Measurements from ENCODE around the gene GRAMD1B.
"Not testable (repeated sequence)": the region's sequence is repeated elsewhere in the genome, so short reads cannot be mapped to it uniquely, and the experiment has no call there.

GRAMD1B gene

DNA sequence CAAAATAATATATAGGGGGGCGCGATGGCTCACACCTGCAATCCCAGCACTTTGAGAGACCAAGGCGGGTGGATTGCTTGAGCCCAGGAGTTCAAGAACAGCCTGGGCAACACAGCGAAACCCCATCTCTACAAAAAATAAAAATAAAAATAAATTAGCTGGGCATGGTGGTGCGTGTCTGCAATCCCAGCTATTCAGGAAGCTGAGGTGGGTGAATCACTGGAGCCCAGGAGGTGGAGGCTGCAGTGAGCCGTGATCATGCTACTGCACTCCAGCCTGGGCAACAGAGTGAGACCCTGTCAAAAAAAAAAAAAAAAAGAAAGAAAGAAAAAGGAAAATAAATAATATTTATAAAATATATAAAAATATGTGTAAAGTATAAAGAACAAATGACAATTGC, 90.4 kb downstream of the GRAMD1B start:
- WGBS (ENCODE audit: insufficient coverage, insufficient read length) = no CpG with 5 or more reads among the region's 6 CpGs
- H3K27ac ChIP-seq (ENCODE audit: low read length); H3K36me3 ChIP-seq (ENCODE audit: control insufficient read depth, insufficient read depth, low read length); H3K9me3 ChIP-seq (ENCODE audit: control insufficient read depth, insufficient read depth, low read length); H3K4me3 ChIP-seq (ENCODE audit: low read length); H3K27me3 ChIP-seq (ENCODE audit: control insufficient read depth, insufficient read depth, low read length); DNase-seq (ENCODE audit: low read depth, low spot score): not testable (repeated sequence)
- peaks cover 12% of the 10 kb centered on the region for H3K4me1 ChIP-seq (ENCODE audit: control insufficient read depth, insufficient read depth, low read length)

DNA sequence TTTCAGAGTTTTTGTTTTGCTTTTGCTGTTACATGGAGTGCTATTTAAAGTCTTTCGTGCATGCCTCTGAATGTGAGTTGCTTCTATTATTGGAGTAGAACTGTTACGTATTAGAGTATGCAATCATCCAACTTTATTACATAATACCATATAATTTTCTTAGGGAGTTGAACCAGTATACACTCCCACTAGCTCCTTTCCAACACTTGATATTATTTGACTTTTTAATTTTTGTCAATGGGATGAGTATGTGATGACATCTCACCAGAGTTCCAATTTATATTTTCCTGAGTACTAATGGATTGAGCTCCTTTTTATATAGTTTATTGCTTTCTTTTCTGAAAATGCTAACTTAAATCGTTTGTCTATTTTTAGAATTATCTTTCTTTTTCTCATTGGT, 90.9 kb downstream of the GRAMD1B start:
- WGBS (ENCODE audit: insufficient coverage, insufficient read length) = no CpG with 5 or more reads among the region's 3 CpGs
- Histone ChIP-seq H3K9me3 (ENCODE audit: control insufficient read depth, insufficient read depth, low read length) (no peaks in the 10 kb centered on the region), H3K4me1 (ENCODE audit: control insufficient read depth, insufficient read depth, low read length) (peaks cover 13% of the 10 kb centered on the region), H3K36me3 (ENCODE audit: control insufficient read depth, insufficient read depth, low read length) (no peaks in the 10 kb centered on the region), H3K27ac (ENCODE audit: low read length) (no peak overlapping the region), H3K4me3 (ENCODE audit: low read length) (no peak overlapping the region), H3K27me3 (ENCODE audit: control insufficient read depth, insufficient read depth, low read length) (no peaks in the 10 kb centered on the region)
- no peak for DNase-seq (ENCODE audit: low read depth, low spot score)

DNA sequence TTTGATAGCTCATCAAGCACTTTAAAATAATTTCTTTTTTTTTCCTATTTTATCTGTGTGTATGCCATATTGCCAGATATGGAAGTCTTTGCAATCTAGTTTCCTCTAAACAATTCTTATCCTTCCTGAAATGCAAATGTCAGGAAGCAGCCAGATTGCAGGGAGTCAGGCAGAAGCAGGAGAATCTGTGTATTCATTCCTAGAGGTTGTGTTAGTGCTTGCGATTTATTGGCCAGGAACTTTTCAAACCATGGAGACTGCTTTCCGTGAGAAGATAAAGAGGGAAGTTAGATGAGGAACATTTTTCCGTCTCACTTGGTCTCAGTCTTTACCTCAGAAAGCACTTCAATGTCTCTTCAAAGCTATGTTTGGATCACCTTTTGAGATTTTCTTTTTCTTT, 91.9 kb downstream of the GRAMD1B start:
- Histone ChIP-seq H3K4me1 (ENCODE audit: control insufficient read depth, insufficient read depth, low read length) (peaks cover 14% of the 10 kb centered on the region), H3K4me3 (ENCODE audit: low read length) (no peak overlapping the region), H3K36me3 (ENCODE audit: control insufficient read depth, insufficient read depth, low read length) (no peaks in the 10 kb centered on the region), H3K27me3 (ENCODE audit: control insufficient read depth, insufficient read depth, low read length) (no peaks in the 10 kb centered on the region), H3K27ac (ENCODE audit: low read length) (no peak overlapping the region), H3K9me3 (ENCODE audit: control insufficient read depth, insufficient read depth, low read length) (no peaks in the 10 kb centered on the region)
- no peak for DNase-seq (ENCODE audit: low read depth, low spot score)
- no CpG with 5 or more reads among the region's 3 CpGs for WGBS (ENCODE audit: insufficient coverage, insufficient read length)

DNA sequence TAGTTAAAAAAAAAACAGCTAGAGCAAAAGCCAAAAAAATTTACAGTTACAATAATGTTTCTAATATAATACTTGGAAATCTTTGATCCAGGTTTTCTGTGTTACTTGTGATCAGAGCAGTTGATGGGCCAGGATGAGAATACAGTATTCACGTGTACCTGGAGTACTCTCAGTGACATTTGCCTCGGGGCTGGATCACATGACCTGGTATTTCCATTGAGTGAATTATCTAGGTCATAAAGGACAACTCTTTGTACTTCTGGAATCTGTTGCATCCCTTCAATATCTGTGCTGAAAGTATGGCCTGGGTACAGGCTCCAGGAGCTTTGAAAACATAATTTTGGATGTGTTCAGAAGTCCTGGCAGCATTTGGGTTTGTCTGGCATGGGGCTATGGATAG, 93.5 kb downstream of the GRAMD1B start:
- Histone ChIP-seq H3K9me3 (ENCODE audit: control insufficient read depth, insufficient read depth, low read length) (no peaks in the 10 kb centered on the region), H3K27me3 (ENCODE audit: control insufficient read depth, insufficient read depth, low read length) (no peaks in the 10 kb centered on the region), H3K36me3 (ENCODE audit: control insufficient read depth, insufficient read depth, low read length) (no peaks in the 10 kb centered on the region), H3K27ac (ENCODE audit: low read length) (no peak overlapping the region), H3K4me1 (ENCODE audit: control insufficient read depth, insufficient read depth, low read length) (peaks cover 14% of the 10 kb centered on the region), H3K4me3 (ENCODE audit: low read length) (no peak overlapping the region)
- WGBS (ENCODE audit: insufficient coverage, insufficient read length) = no CpG with 5 or more reads among the region's 2 CpGs
- DNase-seq (ENCODE audit: low read depth, low spot score) = no peak

DNA sequence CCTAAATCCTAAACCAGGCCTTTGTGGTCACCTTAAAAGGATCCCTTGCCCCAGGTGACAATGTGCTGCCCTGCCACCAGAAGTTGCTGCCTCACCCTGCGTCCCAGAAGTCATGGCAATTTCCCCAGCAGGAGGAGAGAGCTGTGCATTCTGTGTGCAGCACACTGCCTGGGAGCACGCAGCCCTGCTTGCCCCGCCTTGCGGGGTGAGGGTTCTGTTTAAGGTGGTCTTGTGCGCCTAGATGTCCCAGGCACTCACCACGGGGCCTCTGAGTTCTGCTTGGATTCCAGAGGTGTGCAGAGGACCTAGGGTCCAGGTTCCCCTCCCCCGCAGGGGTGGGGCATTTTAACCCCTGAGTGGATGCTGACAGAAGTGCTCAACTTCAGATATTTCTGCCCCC, 95.0 kb downstream of the GRAMD1B start:
- no peaks in the 10 kb centered on the region for H3K9me3 ChIP-seq (ENCODE audit: control insufficient read depth, insufficient read depth, low read length)
- no peak overlapping the region for H3K4me3 ChIP-seq (ENCODE audit: low read length)
- H3K4me1 ChIP-seq (ENCODE audit: control insufficient read depth, insufficient read depth, low read length) = peaks cover 6% of the 10 kb centered on the region
- no CpG with 5 or more reads among the region's 7 CpGs for WGBS (ENCODE audit: insufficient coverage, insufficient read length)
- H3K36me3 ChIP-seq (ENCODE audit: control insufficient read depth, insufficient read depth, low read length) = no peaks in the 10 kb centered on the region
- DNase-seq (ENCODE audit: low read depth, low spot score) = no peak
- H3K27ac ChIP-seq (ENCODE audit: low read length) = no peak overlapping the region
- no peaks in the 10 kb centered on the region for H3K27me3 ChIP-seq (ENCODE audit: control insufficient read depth, insufficient read depth, low read length)

DNA sequence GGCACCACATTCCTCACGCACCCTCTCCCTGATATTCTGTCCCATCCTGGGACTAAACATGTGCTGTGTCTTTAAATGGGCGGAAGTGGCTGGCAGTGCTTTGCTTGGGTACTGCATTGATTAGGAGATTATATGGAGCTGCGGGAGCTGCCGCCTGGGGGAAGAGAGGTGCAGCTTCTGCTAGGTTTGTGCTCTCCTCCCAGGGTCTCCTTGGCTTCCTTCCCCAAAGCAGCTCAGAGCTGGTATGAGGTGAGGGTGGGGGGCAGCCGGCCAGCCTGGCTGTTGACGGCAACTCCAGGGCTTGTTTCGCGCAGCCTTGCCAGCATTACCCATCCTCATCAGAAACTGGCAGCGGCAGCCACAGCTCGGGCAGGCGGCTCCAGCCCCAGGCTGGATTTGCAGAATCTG, 95.4 kb downstream of the GRAMD1B start:
- WGBS (ENCODE audit: insufficient coverage, insufficient read length) = no CpG with 5 or more reads among the region's 11 CpGs
- no peak for DNase-seq (ENCODE audit: low read depth, low spot score)
- H3K9me3 ChIP-seq (ENCODE audit: control insufficient read depth, insufficient read depth, low read length) = no peaks in the 10 kb centered on the region
- H3K36me3 ChIP-seq (ENCODE audit: control insufficient read depth, insufficient read depth, low read length) = no peaks in the 10 kb centered on the region
- H3K4me1 ChIP-seq (ENCODE audit: control insufficient read depth, insufficient read depth, low read length) = peaks cover 6% of the 10 kb centered on the region
- H3K27ac ChIP-seq (ENCODE audit: low read length) = no peak overlapping the region
- H3K4me3 ChIP-seq (ENCODE audit: low read length) = no peak overlapping the region
- no peaks in the 10 kb centered on the region for H3K27me3 ChIP-seq (ENCODE audit: control insufficient read depth, insufficient read depth, low read length)

DNA sequence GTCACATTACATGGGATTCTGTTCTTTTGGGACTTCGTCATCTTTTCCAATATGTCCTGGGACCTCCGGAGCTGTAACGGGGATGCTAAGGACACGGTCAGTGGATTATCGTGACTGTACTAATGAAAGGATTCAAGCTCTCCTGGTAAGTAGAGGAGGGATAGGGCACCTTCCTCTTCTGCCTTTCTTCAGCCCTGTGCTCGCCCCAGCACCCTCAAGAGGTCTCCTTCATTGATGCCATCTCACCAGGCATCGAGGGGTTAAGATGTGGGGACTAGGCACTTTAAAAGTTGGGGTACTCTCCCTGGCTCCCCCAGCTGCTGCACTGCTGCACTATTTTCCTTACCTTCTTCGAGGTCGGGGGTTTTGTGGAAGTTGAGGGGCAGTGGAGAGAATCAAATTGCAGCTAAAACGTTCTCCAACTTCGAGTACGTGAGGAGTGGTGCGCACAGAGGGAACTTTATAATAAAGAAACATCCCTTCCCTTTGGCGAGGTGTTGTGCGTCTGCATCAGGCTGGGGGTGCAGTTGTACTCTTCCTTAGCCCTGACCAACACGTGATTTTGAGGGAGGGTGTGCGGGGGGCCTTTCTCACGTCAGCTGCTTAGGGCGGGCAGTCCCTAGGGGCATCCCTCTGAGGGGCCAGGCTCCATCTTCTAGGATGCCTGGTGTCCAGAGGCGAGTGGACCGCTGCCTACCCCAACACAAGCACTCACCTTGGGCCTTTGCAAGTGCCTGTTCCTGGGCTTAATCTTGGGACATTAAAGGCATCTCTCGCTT, 96.1 kb downstream of the GRAMD1B start:
- Histone ChIP-seq H3K4me3 (ENCODE audit: low read length) (no peak overlapping the region), H3K9me3 (ENCODE audit: control insufficient read depth, insufficient read depth, low read length) (no peaks in the 10 kb centered on the region), H3K27ac (ENCODE audit: low read length) (no peak overlapping the region), H3K4me1 (ENCODE audit: control insufficient read depth, insufficient read depth, low read length) (peaks cover 6% of the 10 kb centered on the region), H3K27me3 (ENCODE audit: control insufficient read depth, insufficient read depth, low read length) (no peaks in the 10 kb centered on the region), H3K36me3 (ENCODE audit: control insufficient read depth, insufficient read depth, low read length) (no peaks in the 10 kb centered on the region)
- no peak for DNase-seq (ENCODE audit: low read depth, low spot score)
- no CpG with 5 or more reads among the region's 22 CpGs for WGBS (ENCODE audit: insufficient coverage, insufficient read length)

DNA sequence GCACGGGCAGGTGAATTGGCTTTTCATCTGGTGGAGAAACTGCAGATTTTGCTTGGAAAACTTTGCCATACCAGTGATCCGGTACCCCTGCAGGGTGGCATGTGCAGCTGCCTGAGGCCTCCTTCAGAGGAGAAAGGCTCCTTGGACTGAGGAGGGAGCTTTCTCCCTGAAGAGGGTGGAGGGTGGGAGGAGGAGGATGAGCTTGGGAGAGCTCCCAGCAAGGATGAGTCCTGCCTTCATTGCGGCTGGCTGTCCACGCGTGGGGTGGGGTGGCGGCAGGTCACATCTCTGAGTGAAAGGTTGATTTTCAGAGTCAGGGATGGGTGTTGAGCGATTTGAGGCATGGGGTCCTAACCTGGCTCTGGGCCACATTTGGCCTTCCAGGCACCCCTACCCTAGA, 96.8 kb downstream of the GRAMD1B start:
- no peak overlapping the region for H3K4me3 ChIP-seq (ENCODE audit: low read length)
- DNase-seq (ENCODE audit: low read depth, low spot score) = no peak
- no CpG with 5 or more reads among the region's 7 CpGs for WGBS (ENCODE audit: insufficient coverage, insufficient read length)

DNA sequence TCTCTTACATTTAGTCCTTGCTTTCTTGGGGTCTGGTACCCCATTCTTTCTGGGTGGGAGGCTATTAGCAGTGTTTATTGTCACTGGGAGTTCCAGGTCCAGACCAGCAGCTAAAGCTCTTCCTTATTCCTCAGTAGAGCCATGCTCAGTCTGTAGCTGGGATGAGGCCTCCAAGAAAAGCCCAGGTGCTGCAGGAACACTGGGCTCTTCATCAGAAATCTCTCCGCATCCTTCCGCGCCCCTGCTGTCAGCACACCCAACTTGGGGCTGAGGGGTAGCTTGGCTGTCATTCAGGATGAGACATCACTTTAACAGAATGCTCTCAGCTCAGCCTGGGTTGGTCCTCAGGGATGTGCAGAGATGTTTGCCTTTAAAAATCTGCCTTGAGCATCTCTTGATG, 97.5 kb downstream of the GRAMD1B start:
- Histone ChIP-seq H3K27ac (ENCODE audit: low read length) (no peak overlapping the region), H3K27me3 (ENCODE audit: control insufficient read depth, insufficient read depth, low read length) (no peaks in the 10 kb centered on the region), H3K4me1 (ENCODE audit: control insufficient read depth, insufficient read depth, low read length) (peaks cover 6% of the 10 kb centered on the region), H3K36me3 (ENCODE audit: control insufficient read depth, insufficient read depth, low read length) (no peaks in the 10 kb centered on the region), H3K4me3 (ENCODE audit: low read length) (no peak overlapping the region), H3K9me3 (ENCODE audit: control insufficient read depth, insufficient read depth, low read length) (no peaks in the 10 kb centered on the region)
- no CpG with 5 or more reads among the region's 3 CpGs for WGBS (ENCODE audit: insufficient coverage, insufficient read length)
- DNase-seq (ENCODE audit: low read depth, low spot score) = no peak

More for the DNA sequence above, 96.8 kb downstream of the GRAMD1B start:
- Histone ChIP-seq H3K4me1 (ENCODE audit: control insufficient read depth, insufficient read depth, low read length) (peaks cover 6% of the 10 kb centered on the region), H3K27ac (ENCODE audit: low read length) (no peak overlapping the region), H3K27me3 (ENCODE audit: control insufficient read depth, insufficient read depth, low read length) (no peaks in the 10 kb centered on the region), H3K36me3 (ENCODE audit: control insufficient read depth, insufficient read depth, low read length) (no peaks in the 10 kb centered on the region), H3K9me3 (ENCODE audit: control insufficient read depth, insufficient read depth, low read length) (no peaks in the 10 kb centered on the region)

DNA sequence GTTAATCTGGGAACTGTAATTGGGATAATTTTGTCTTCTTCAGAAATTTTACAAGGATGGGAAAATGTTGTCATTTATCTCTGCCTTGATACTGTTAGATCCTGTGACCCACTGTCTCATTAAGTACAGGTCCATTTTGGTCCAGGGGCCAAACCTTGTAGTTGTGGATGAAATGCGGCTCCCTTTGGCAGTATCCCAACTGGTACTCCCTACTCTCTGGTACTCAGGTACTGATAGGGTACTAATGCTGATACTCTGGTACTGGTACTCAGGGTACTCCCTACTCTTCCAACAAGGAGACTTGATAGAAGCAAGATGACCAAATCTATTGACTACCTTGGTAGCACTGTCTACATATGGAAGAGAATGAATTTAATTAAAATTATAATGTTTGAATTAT, 97.9 kb downstream of the GRAMD1B start:
- DNase-seq (ENCODE audit: low read depth, low spot score) = no peak
- WGBS (ENCODE audit: insufficient coverage, insufficient read length) = no CpG with 5 or more reads among the region's 1 CpG
- peaks cover 6% of the 10 kb centered on the region for H3K4me1 ChIP-seq (ENCODE audit: control insufficient read depth, insufficient read depth, low read length)
- no peaks in the 10 kb centered on the region for H3K27me3 ChIP-seq (ENCODE audit: control insufficient read depth, insufficient read depth, low read length)
- H3K27ac ChIP-seq (ENCODE audit: low read length) = no peak overlapping the region
- no peak overlapping the region for H3K4me3 ChIP-seq (ENCODE audit: low read length)
- H3K9me3 ChIP-seq (ENCODE audit: control insufficient read depth, insufficient read depth, low read length) = no peaks in the 10 kb centered on the region
- H3K36me3 ChIP-seq (ENCODE audit: control insufficient read depth, insufficient read depth, low read length) = no peaks in the 10 kb centered on the region

DNA sequence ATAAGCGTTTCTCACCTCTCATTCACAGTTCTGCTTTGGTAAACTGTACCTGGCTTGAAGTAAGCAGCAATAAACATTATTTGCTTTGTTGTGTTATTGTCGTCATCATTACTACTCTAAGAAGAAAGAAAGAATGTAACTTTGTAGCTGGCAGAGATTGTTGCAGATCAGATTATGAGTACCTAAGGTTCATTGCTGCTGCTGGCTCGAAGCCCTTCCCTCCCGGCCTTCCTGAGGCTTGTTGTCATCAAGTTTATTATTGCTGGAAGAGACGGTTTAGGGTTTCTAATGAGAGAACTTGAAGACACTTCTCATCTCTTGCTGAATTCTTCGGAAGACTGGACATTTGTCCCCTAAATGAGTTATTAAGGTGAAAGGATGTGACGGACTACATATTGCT, 101.3 kb downstream of the GRAMD1B start:
- no peak overlapping the region for H3K27ac ChIP-seq (ENCODE audit: low read length)
- H3K36me3 ChIP-seq (ENCODE audit: control insufficient read depth, insufficient read depth, low read length) = no peaks in the 10 kb centered on the region
- H3K9me3 ChIP-seq (ENCODE audit: control insufficient read depth, insufficient read depth, low read length) = no peaks in the 10 kb centered on the region
- no peak for DNase-seq (ENCODE audit: low read depth, low spot score)
- H3K27me3 ChIP-seq (ENCODE audit: control insufficient read depth, insufficient read depth, low read length) = no peaks in the 10 kb centered on the region
- H3K4me1 ChIP-seq (ENCODE audit: control insufficient read depth, insufficient read depth, low read length) = no peaks in the 10 kb centered on the region
- no peak overlapping the region for H3K4me3 ChIP-seq (ENCODE audit: low read length)
- WGBS (ENCODE audit: insufficient coverage, insufficient read length) = no CpG with 5 or more reads among the region's 7 CpGs
